Activated CD8-positive, alpha-beta T cell treated with anti-CD3 and anti-CD28 coated beads for 36 hours (primary cell): ENCODE results near the gene ADAMTS17. TPM values are rescaled to one million over a fixed set of nuclear protein-coding genes. Genes with fewer than 3 reads are reported as not detected.
"Not testable (repeated sequence)": the region's sequence is repeated elsewhere in the genome, so short reads cannot be mapped to it uniquely, and the experiment has no call there.

Experiments
- ATAC-seq: fragments of 200-7000 bp; cut with Tn5 transposase; one replicate; pipeline ENCODE4 v1.10.0; 2021; ENCODE audit warnings: mild to moderate bottlenecking, moderate library complexity
- CTCF ChIA-PET: fragments of 350-600 bp; sonication (Branson Sonifier 250); formaldehyde crosslinking; loops from one replicate; lab custom pipeline; 2021; ENCODE audit warnings: antibody characterized with exemption; lab: Charles Lee
- POLR2A ChIA-PET: fragments of 350-600 bp; sonication (Branson Sonifier 250); formaldehyde crosslinking; loops from one replicate; lab custom pipeline; 2021; ENCODE audit warnings: antibody characterized with exemption; lab: Charles Lee
- DNase-seq: peaks from one replicate; pipeline ENCODE4 v3.0.0-alpha.2; 2020
- H3K27ac Mint-ChIP-seq: one replicate; pipeline ENCODE4 v1.8.0; 2021; ENCODE audit warnings: mild to moderate bottlenecking, mixed read lengths
- H3K27me3 Mint-ChIP-seq: one replicate; pipeline ENCODE4 v1.8.0; 2021; ENCODE audit warnings: mixed read lengths
- H3K36me3 Mint-ChIP-seq: one replicate; pipeline ENCODE4 v1.8.0; 2021; ENCODE audit warnings: low read depth, mixed read lengths
- H3K4me1 Mint-ChIP-seq: one replicate; pipeline ENCODE4 v1.8.0; 2021; ENCODE audit warnings: low read depth, mixed read lengths
- H3K4me3 Mint-ChIP-seq: one replicate; pipeline ENCODE4 v1.8.0; 2021; ENCODE audit warnings: mild to moderate bottlenecking, moderate library complexity, mixed read lengths
- H3K9me3 Mint-ChIP-seq: one replicate; pipeline ENCODE4 v1.8.0; 2021; ENCODE audit warnings: mixed read lengths
- CTCF ChIP-seq: fragments of 200-600 bp; IDR thresholded peaks from one replicate; pipeline ENCODE4 v1.8.0; 2022; ENCODE audit warnings: antibody characterized with exemption, mild to moderate bottlenecking
- intact Hi-C: fragments of 100-400 bp; cut with micrococcal nuclease; formaldehyde crosslinking; loops from one replicate; pipeline ENCODE4 v1.10.0; 2022
- total RNA-seq, 2 experiments: library from RNA; stranded (reverse); gene quantifications; one replicate each; pipeline ENCODE4 v1.2.3, GENCODE V29; 2021

Gene ADAMTS17
- total RNA-seq, 2 experiments from 2014 or later, result 0.60 to 1.5 TPM

GRCh38 chr15:99983171-99983885 lies 358.4 kb downstream of the ADAMTS17 start:
- no peak for DNase-seq
- ChIA-PET POLR2A (interaction anchor here (0.6 kb wide), 1 partner anchor 31 kb away, joined by 3 read pairs; no protein-coding TSS in a partner anchor), CTCF (interaction anchor here (0.8 to 1.9 kb wide), 4 partner anchors 13 to 367 kb away, joined by 3 to 6 read pairs (median 4); no protein-coding TSS in a partner anchor)
- H3K4me1 Mint-ChIP-seq, result peaks cover 1% of the 10 kb centered on the region
- no peaks in the 10 kb centered on the region for H3K27me3 Mint-ChIP-seq
- no peak overlapping the region for H3K27ac Mint-ChIP-seq
- TF ChIP-seq CTCF, result no peak
- ATAC-seq, result no peak
- intact Hi-C loops, result no loop called here
- no peaks in the 10 kb centered on the region for H3K9me3 Mint-ChIP-seq
- no peak overlapping the region for H3K4me3 Mint-ChIP-seq
- no peaks in the 10 kb centered on the region for H3K36me3 Mint-ChIP-seq

DNA sequence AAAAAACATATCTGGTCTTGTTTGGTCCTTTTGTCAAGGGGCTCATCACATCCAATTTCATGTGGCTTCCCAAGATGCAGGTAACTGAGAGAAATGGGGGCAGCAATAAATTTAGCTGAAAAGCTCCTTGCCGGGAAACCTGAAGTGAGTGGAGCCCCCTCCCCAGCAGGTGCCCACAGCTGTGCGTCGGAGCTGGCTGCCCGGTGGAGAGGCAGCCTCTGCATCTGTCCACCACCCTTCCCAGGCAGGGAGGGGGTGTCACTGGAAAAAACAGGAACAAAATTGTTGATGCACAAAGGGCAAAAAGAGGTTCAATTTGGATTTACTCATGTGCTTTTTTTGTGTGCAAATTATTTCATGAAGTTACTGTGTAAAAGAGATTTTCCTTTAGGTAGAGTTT lies 359.1 kb downstream of the ADAMTS17 start:
- TF ChIP-seq CTCF, result no peak
- peaks cover 1% of the 10 kb centered on the region for H3K4me1 Mint-ChIP-seq
- DNase-seq, result no peak
- no peaks in the 10 kb centered on the region for H3K36me3 Mint-ChIP-seq
- intact Hi-C loops, result no loop called here
- ChIA-PET POLR2A (no interaction called here), CTCF (interaction anchor here (1.2 to 1.9 kb wide), 3 partner anchors 54 to 368 kb away, joined by 3 to 6 read pairs (median 5); no protein-coding TSS in a partner anchor)
- H3K4me3 Mint-ChIP-seq, result no peak overlapping the region
- H3K27ac Mint-ChIP-seq, result no peak overlapping the region
- H3K9me3 Mint-ChIP-seq, result no peaks in the 10 kb centered on the region
- no peak for ATAC-seq
- H3K27me3 Mint-ChIP-seq, result no peaks in the 10 kb centered on the region

GRCh38 chr15:99981839-99982658 lies 359.7 kb downstream of the ADAMTS17 start:
- no peak for TF ChIP-seq CTCF
- Mint-ChIP-seq H3K27me3 (no peaks in the 10 kb centered on the region), H3K4me3 (no peak overlapping the region), H3K9me3 (no peaks in the 10 kb centered on the region), H3K4me1 (peaks cover 1% of the 10 kb centered on the region), H3K27ac (no peak overlapping the region), H3K36me3 (no peaks in the 10 kb centered on the region)
- ChIA-PET POLR2A (no interaction called here), CTCF (interaction anchor here (1.2 to 1.9 kb wide), 3 partner anchors 53 to 369 kb away, joined by 3 to 6 read pairs (median 5); no protein-coding TSS in a partner anchor)
- ATAC-seq (no peak), DNase-seq (no peak)
- intact Hi-C loops, result no loop called here

GRCh38 chr15:99981191-99981647 lies 360.6 kb downstream of the ADAMTS17 start:
- no peaks in the 10 kb centered on the region for H3K36me3 Mint-ChIP-seq
- DNase-seq (peak; percentile 23), ATAC-seq (no peak)
- H3K27ac Mint-ChIP-seq, result no peak overlapping the region
- no peak for TF ChIP-seq CTCF
- POLR2A ChIA-PET, result no interaction called here
- H3K4me1 Mint-ChIP-seq, result peaks cover 1% of the 10 kb centered on the region
- H3K9me3 Mint-ChIP-seq, result no peaks in the 10 kb centered on the region
- intact Hi-C loops, result no loop called here
- CTCF ChIA-PET, result no interaction called here
- H3K4me3 Mint-ChIP-seq, result no peak overlapping the region
- no peaks in the 10 kb centered on the region for H3K27me3 Mint-ChIP-seq

DNA sequence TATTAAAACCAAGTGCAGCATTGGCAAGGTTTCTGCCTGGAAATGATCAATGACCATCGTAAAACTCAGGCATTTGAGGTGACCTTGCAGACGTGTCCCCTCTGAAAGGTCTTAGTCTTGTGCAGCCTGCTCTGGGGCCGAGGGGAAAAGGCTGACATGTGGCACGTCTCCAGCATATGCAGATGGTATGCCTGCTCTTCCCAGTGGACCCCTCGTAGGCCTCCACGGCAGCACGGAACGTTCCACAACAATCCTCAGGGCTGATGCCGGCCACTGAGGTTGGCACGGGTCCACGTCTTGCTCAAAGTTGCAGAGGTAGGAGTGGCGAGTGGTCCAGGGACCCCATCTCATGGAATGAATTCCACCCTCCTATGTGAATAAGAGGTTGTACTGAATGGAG lies 361.0 kb downstream of the ADAMTS17 start:
- POLR2A ChIA-PET, result no interaction called here
- no peaks in the 10 kb centered on the region for H3K27me3 Mint-ChIP-seq
- no peak overlapping the region for H3K27ac Mint-ChIP-seq
- H3K9me3 Mint-ChIP-seq, result no peaks in the 10 kb centered on the region
- ATAC-seq (no peak), DNase-seq (no peak)
- no peak overlapping the region for H3K4me3 Mint-ChIP-seq
- no peaks in the 10 kb centered on the region for H3K36me3 Mint-ChIP-seq
- intact Hi-C loops, result no loop called here
- CTCF ChIA-PET, result no interaction called here
- no peak for TF ChIP-seq CTCF
- peaks cover 1% of the 10 kb centered on the region for H3K4me1 Mint-ChIP-seq

DNA sequence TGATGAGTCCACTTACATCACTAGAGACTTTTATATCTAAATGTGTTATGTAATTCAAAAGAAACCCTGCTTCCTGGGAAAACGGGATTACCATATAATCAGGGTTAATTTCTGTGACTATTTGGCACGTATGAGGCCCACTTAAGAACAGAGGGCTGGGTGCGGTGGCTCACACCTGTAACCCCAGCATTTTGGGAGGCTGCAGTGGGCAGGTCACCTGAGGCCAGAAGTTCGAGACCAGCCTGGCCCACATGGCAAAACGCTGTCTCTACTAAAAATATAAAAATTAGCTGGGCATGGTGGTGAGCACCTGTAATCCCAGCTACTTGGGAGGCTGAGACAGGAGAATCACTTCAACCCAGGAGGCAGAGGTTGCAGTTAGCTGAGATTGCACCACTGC lies 361.9 kb downstream of the ADAMTS17 start:
- POLR2A ChIA-PET, ATAC-seq: not testable (repeated sequence)
- CTCF ChIA-PET, result interaction anchor here (1.5 kb wide), 1 partner anchor 10 kb away, joined by 3 read pairs; no protein-coding TSS in a partner anchor

More for the DNA sequence above, 361.9 kb downstream of the ADAMTS17 start:
- intact Hi-C loops, DNase-seq, H3K4me3 Mint-ChIP-seq, H3K27me3 Mint-ChIP-seq, H3K4me1 Mint-ChIP-seq, H3K27ac Mint-ChIP-seq, H3K9me3 Mint-ChIP-seq, H3K36me3 Mint-ChIP-seq: not testable (repeated sequence)
